SIG-M5 treated with dmso at 0.1 percent for 504 hours (cell line): ENCODE measurements around the gene CCL4L2.
"Not testable (repeated sequence)": the region's sequence is repeated elsewhere in the genome, so short reads cannot be mapped to it uniquely, and the experiment has no call there.

Experiments
- DNase-seq: peaks from one replicate; lab custom pipeline; 2025; ENCODE audit not compliant: unreplicated experiment; lab: John Stamatoyannopoulos, UW

CCL4L2 gene

DNA sequence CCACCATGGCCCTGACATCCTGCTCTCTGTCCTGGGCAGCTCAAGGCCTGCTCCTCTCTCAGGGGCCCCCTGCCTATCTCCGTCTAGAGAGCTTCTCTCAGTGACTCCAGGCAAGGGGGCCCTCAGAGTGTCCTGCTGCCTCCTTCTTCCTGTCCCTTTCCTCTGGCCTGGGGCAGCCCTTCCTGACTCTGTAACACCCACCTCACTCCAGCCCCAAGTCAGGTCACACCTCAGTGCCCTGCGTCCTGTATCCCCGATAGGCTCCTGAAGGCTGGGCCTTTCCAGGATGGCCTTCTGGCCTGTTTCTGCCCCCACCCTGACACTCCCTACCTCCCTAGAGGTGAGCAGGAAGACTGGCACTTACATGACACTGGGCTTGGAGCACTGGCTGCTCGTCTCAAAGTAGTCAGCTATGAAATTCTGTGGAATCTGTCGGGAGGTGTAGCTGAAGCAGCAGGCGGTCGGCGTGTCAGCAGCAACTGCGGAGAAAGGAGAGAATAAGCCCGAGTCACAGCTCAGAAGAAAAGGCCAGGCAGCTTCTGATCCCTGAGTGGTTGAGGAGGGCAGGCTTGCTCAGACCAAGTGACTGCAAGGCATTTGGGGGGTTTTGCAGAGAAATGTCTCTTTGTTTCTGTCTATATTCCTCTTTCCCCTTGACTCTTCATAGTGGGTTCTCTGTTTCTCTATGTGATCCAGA, 15.3 kb upstream of the CCL4L2 start:
- DNase-seq = no peak

DNA sequence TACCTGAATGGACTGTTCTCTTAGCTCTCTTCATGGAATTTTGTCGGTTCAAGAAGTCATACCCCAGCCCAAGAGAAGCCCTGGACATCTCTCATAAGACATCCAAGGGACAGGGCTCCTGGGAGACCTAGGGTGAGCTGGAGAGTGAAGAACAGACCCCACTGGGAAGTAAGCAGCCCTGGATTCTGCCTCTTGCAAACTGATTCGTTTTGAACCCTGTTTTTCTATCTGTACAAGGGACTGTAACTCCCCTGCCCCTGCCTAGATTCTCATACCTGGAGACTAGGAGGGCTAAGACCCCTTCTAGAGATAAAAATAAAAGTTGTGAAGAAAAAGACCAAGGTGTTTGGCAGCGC, 14.8 kb upstream of the CCL4L2 start:
- no peak for DNase-seq

DNA sequence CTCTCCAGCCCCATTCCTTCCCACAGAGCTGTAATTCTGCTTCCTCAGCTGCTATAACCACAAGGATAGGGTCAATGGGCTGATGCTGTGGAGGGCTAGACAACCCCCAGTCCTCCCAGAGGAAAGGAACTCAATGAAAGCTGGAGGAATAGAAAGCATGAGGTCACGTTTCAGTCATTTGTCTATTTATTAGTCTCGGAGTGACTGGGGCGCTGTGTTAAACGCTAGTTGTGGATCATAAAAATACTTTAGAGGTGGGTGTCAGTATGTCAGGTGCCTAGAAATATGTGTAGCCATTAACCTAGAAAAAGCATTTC, 13.5 kb upstream of the CCL4L2 start:
- peak; percentile 45 for DNase-seq

DNA sequence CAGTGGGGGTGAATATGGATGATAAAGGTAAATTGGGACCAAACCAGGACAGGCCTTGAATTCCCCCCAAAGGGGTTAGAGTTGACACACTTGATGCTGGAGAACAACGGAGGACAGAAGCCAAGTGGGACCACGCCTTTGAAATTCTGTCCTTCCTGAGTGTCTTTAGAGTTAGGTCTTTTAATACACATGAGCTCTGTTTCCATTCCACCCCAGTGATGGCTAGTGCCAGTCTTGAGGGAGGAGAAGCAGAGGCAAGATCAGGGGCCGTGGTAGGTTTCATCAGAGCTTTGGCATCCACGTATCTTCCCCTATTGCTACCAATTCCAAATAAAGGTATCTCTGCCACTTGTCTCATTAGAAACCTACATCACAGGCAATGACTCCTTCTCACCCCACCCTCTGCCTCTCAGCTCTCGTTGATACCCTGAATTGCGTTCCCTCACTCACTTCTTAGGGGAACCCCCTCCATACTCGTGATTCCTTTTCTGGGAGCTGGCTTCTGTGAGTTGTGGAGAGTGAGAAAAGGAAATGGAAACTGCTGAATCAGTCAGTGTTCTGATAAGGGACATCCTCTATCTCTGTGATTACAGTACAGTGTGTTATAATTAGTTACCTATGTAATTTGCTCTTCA, 11.9 kb upstream of the CCL4L2 start:
- DNase-seq = peak; percentile 36

DNA sequence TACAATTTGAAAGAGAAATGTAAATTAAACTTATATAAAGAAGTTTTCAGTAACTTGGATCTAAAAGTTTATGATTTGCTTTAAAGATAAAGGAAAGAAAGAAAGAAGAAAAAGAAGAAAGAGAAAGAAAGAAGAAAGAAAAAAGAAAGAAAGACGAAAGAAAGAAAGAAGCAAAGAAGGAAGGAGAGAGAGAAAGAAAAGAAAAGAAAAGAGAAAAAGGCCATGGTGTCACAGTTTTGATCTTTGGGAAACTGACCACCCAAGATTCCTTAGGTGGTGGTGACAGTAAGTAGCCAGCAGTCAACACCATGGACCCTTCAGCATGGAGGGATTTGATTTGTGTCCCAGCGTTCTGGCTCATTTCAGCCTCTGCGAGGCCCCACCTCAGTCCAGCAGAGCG, 9.8 kb upstream of the CCL4L2 start:
- not testable (repeated sequence) for DNase-seq

DNA sequence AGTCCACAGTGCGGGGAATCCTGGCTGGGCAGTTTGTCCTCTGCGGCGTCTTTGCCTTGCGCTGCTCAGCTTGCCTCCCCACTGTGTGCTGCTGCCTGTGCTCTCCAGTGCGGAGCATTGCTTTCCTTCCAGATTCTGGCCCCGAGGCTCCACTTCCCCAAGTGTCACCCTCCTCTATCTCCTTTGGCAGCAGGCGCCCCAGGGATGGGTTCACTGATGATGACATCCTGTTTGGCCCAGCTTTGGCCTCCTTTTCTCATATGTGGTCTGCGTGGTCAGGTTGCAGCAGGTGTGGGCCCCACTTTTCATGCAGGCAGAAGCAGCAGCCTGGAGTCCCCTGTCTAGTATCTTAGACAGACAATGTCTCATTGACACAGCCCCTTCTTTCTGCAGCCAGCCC, 9.4 kb upstream of the CCL4L2 start:
- not testable (repeated sequence) for DNase-seq

DNA sequence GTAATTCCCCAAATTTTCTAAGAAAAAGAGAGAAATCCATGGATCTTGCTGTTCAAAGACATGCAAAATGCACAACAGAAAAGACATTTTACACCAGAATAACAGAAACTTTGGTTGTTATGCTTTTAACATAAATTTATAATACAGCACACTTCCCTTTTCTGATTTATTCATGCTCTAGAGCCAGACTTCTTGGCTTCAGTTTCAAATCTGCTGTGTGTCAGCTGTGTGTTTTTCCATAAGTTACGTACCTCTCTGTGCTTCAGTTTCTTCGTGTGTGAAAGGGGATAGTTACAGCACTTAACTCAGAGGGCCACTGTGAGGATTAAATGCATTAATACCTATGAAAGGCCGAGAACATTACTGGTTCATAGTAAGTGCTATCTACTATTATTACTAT, 7.5 kb upstream of the CCL4L2 start:
- DNase-seq = no peak

DNA sequence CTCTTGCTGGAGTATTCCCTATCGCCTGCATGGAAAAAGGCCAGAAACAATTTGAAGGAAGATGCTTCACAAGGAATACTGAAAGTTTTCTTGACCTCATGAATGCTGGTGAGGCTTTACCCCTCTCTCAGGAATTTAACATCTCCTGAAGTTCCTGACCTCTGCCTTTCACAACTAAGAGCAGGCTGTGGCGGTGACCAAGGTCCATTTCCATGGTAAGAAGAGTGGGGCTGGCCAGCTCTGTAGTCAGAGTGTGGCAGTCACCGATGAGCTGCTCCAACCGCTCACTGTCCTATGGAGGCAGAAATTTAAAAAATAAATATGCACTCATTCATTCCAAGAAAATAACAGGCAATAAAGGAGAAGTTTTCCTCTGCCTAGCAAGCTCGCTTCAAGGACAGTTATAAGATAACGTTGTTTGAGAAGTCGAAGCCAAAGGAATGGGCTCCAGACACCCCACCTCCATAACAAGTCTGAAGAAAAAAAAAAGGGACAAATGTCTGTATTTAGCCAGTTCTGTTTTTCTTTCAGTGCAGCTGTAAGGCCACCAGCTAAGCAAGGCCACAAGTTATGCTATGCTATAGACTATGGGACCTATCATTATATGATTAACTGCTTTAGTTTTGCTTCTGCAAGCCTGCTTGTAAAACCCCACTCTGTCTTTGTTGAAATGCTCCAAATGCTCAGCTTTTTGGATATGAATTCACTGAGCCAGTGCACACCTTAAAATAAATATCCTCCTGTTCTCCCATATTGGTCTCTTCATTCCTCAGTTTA, 6.0 kb upstream of the CCL4L2 start:
- DNase-seq = no peak

DNA sequence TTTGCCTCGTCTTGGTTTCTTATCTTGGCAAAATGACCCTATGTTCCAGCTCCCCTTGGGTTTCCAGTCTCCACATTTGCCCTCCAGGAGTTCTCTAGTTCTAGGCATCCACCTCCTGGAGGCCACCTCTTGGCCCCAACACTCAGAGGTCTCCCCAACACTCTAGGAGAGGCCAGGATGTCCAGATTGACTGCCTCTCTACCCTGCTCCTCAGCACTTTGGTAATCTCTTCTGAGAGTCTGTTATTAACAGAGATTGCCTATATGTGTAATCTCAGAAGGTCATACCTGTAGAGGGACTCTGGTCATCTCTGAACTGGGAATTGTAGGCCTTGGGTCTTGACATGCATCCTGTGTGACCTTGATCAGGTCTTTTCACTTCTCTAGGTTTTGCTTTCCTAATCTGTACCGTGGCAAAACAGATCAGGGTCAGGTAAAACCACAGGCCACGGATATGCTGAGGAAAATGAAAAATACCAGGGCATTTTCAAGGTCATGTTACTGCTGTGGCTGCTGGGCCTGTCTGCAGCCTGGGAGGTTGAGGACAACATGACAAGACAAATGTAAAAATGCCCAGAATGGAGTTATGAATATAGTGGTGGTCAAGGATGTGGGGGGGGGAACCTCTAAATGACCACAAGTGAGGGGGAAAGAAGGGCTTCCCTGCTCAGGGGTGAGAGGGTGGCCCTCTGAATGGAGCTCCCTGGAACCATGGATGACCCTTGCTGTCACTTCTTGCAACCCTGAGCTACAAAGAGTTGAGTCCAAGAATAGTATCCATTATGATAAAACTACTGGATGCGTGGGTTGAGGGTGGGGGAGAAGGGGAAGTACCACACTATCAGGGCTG, 5.0 kb upstream of the CCL4L2 start:
- no peak for DNase-seq

DNA sequence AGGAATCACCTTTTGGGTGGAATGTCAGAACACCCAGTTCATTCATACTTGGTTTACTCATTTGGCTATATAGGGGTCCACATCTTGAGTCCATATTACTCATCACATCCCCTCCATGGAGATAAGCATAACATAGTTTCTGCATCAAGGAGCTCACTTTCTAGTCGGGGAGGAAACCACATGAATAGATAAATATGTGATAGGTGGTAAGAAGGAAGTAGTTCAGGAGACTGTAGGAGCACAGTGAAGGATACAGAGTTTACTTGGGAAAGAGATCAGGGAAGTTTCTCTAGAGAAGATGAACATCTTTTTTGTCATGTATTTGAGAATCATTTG, 4.4 kb upstream of the CCL4L2 start:
- DNase-seq = not testable (repeated sequence)

DNA sequence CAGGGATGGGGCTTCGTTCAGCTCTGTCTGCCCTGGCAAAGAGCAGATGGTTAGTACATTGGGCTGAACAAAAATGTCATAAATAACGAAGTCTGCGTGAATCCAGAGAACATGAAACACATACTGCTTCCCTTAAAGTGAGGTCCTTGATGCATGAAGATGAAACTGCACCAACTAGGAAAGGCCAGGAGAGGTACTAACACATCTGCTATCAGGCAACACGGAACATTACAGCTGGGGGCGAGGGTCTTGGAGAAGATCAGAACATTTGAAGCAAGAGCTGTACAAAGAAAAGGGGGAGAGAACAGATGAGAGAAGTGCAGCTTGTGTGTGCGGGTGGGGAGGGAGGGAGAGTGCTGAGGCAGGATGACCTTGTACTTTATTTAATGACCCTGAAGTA, 3.5 kb upstream of the CCL4L2 start:
- DNase-seq = not testable (repeated sequence)

DNA sequence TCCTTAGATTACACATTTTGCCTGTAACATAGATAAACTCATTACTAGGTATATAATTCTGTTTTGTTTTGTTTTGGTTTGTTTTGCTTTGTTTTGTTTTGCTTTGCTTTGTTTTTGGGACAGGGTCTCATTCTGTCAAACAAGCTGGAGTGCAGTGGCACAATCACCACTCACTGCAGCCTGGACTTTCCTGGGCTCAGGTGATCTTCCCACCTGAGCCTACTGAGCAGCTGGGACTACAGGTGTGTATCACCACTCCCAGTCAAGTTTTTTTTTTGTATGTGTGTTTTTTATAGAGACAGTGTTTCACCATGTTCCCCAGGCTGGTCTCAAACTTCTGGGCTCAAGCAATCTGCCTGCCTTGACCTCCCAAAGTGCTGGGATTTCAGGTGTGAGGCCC, 1.3 kb upstream of the CCL4L2 start:
- DNase-seq = no peak

DNA sequence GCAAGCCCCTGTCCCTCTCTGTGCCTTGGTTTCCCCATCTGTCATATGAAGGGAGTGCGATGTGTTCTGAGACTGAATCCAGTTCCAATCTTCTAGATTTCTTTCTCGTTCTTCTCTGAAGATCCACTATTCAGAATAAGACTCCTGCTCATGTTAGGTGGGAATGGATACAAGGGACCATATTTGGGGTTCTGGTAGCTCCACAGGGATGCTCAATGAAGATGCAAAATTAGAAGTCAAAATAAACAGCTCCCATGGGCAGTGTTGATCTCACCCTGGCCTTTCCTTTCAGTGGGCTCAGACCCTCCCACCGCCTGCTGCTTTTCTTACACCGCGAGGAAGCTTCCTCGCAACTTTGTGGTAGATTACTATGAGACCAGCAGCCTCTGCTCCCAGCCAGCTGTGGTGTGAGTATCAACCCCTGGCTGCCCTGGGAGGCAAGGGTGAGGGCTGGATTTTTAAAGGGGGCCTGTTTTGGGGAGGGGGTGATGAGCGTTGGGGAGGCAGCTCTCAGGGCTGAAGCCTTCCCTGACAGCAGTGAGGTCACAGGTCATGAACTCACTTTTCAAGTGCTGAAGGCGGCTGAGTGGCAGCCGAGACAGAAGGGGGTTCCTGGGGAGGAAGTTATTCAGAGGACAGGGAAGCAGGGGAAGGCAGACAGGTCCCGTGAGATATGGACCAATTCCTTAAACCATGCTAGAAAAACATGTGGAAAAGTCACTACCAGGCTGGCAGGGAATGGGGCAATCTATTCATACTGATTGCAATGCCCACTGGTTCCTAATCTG, 815 bp downstream of the CCL4L2 start:
- DNase-seq = not testable (repeated sequence)

DNA sequence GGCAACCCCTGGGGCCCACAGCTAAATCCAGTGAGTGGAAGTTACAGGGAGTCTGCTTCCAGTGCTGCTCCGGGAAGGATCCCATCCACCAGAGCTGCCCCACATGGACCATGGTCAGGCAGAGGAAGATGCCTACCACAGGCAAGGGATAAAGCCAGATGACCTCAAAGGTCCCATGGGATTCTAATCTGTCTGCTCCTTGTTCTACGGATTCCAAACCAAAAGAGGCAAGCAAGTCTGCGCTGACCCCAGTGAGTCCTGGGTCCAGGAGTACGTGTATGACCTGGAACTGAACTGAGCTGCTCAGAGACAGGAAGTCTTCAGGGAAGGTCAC, 1.4 kb downstream of the CCL4L2 start:
- DNase-seq = no peak

DNA sequence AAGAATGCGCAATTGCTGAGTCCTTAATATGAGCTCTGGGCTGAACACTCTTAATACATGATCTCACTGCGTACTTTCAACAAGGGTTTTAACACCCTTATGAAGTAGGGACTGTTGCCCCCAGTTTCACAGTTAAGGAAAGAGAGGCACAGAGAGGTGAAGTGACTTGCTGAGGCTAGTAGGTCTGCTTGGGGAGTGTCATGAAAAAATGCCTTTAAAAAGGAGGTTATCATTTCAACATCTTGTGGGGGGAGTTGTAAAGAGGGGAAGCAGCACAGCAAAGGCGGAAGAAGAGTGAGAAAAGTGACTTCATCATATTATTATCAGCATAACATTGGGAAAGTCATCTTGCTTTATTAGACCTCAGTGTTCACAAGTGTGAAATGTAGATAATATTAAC, 2.1 kb downstream of the CCL4L2 start:
- DNase-seq = peak; percentile 84

DNA sequence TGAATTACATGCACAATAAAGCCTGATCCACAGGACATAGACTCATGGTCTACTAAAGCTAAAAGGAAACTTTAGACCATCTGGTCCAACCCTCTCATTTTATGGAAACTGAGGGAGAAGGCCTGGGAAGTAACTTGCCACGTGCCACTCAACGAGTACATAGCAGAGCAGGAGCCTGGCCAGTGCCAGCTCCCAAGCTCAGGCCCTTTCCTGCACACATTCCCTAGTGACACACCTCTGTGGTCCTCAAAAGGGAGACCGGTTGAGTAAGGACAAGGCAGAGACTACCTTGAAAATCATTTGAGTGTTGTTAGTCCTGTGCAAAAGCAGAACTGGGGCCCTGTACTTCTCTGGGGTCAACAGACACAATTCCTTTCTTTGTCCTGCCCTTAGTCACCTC, 2.8 kb downstream of the CCL4L2 start:
- no peak for DNase-seq

DNA sequence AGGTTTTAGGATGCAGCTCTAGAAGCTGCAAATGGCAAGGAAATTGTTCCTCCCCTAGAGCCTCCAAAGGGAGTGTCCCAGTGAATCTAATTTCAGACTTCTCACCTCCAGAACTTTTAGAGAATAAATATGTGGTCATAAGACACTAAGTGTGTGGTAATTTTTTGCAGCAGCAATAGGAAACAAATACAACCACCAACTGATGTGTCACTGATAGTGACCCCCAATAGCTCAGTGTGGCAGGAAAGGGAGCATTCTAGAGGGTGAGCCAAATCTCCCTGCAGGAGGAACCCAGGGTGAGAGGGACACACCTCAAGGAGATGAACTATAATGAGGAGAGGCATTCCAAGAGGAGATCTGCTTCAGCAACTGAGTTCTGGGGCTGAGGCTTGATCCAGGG, 4.1 kb downstream of the CCL4L2 start:
- DNase-seq = no peak

DNA sequence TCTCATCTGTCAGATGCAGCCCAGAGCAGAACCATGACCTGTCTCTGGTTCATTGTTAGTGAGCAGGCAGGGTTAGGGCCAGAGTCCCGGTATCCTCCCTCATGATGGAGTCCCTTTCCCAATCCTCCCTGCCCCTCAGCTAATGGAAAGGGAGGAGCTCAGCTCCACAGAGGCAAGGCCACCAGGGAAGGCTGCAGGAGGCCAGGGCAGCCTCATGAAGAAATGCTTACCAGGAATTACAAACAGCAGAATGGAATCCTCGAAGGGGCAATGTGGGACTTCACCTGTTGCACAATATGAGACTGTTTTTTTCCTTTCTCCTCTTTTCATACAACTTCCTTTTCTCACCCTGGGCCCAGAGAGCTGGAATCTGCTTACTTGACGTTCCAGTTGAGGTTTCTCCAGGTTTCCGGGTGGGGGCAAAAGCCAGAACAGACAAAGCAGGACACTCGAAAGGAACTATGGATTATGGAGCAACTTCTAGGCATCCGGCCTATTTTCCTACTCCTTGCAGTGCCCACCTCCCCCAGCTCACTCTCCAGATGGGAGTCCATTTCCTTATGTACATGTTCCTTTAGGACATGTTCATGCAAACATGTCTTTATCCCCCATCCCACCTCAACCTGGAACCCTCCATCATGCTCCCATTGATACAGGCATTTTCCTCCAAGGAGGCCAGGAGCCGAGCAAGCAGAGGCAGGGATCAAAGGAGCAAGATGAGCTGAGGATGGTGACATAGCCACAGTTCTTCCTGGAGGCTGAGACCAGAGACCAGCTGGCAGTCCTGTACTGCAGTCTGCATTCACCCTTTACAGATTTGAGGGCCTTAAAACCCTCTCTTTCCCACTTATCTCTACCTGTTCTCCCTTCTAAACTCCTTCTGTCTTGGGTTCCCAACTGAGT, 4.8 kb downstream of the CCL4L2 start:
- not testable (repeated sequence) for DNase-seq

DNA sequence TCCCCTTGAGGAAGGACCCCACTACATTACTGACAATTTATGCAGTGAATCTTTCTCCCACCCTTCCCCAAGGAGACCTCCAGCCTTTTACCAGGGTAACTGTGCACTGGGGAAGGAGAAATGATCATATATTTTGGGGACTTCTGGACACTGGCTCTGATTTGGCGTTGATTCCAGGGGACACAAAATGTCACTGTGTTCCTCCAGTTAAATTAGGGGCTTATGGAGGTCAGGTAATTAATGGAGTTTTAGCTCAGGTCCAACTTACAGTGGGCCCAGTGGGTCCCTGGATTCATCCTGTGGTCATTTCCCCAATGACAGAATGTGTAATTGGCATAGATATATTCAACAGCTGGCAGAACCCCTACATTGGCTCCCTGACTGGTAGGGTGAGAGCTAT, 8.7 kb downstream of the CCL4L2 start:
- not testable (repeated sequence) for DNase-seq
